Measurements from ENCODE around the gene LRRC8E.

DNA sequence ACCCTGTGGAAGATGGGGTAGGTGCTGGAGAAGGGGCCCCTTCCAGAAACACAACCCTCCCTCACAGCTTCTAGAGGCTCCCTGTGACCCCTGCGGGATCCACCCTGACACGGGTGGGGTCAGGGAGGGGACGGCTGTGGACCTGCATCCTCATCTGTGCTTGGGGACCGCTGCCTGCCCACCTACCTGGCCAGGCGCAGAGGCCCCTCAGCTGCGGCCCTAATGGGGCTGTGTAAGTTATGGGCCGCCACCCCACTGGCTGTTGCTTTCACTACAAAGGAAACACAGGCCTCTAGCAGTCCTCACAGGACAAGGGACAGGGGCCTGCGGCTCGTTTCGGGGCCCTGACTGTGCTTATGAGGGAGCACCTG is 44.6 kb downstream of the LRRC8E start:
- no peak for TF ChIP-seq EZH2 (IDR thresholded peaks at IDR 0.05; ENCODE audit: low read length)
- TF ChIP-seq, protein P1, sequence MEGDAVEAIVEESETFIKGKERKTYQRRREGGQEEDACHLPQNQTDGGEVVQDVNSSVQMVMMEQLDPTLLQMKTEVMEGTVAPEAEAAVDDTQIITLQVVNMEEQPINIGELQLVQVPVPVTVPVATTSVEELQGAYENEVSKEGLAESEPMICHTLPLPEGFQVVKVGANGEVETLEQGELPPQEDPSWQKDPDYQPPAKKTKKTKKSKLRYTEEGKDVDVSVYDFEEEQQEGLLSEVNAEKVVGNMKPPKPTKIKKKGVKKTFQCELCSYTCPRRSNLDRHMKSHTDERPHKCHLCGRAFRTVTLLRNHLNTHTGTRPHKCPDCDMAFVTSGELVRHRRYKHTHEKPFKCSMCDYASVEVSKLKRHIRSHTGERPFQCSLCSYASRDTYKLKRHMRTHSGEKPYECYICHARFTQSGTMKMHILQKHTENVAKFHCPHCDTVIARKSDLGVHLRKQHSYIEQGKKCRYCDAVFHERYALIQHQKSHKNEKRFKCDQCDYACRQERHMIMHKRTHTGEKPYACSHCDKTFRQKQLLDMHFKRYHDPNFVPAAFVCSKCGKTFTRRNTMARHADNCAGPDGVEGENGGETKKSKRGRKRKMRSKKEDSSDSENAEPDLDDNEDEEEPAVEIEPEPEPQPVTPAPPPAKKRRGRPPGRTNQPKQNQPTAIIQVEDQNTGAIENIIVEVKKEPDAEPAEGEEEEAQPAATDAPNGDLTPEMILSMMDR (optimal IDR thresholded peaks at IDR 0.05 in 1 of 3, IDR thresholded peaks at IDR 0.05 in 1 of 3, conservative IDR thresholded peaks at IDR 0.05 in 1 of 3; ENCODE audit: extremely low read depth in 1 of 3, insufficient read depth in 2 of 3, low read length in 3 of 3): no peak

All from keratinocyte (primary cell).